SU-DHL-6 (cell line): ENCODE measurements around the gene YIF1A.

Source experiments
- EZH2phosphoT487 ChIP-seq: fragments of 200-600 bp; sonication (generic), shearing (Covaris generic); conservative IDR thresholded peaks from 2 replicates; pipeline ENCODE4 v1.6.1; 2018; ENCODE audit warnings: mild to moderate bottlenecking, antibody characterized with exemption, low read length, moderate library complexity, mixed read lengths
- TF ChIP-seq, protein P1 (sequence below): fragments of 200-600 bp; sonication (generic); IDR thresholded peaks from one replicate; pipeline ENCODE4 v1.5.1; 2017; ENCODE audit warnings: antibody characterized with exemption, mild to moderate bottlenecking, low read length, moderate library complexity; ENCODE audit not compliant: insufficient read depth, poor library complexity, severe bottlenecking

- TF ChIP-seq, protein P1, sequence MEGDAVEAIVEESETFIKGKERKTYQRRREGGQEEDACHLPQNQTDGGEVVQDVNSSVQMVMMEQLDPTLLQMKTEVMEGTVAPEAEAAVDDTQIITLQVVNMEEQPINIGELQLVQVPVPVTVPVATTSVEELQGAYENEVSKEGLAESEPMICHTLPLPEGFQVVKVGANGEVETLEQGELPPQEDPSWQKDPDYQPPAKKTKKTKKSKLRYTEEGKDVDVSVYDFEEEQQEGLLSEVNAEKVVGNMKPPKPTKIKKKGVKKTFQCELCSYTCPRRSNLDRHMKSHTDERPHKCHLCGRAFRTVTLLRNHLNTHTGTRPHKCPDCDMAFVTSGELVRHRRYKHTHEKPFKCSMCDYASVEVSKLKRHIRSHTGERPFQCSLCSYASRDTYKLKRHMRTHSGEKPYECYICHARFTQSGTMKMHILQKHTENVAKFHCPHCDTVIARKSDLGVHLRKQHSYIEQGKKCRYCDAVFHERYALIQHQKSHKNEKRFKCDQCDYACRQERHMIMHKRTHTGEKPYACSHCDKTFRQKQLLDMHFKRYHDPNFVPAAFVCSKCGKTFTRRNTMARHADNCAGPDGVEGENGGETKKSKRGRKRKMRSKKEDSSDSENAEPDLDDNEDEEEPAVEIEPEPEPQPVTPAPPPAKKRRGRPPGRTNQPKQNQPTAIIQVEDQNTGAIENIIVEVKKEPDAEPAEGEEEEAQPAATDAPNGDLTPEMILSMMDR, result no peak
- TF ChIP-seq EZH2phosphoT487, result no peak
Measured at GRCh38 chr11:66311965-66312548, 23.1 kb upstream of the YIF1A start.
